Measurements from ENCODE around the gene EMSY.

EMSY gene

DNA sequence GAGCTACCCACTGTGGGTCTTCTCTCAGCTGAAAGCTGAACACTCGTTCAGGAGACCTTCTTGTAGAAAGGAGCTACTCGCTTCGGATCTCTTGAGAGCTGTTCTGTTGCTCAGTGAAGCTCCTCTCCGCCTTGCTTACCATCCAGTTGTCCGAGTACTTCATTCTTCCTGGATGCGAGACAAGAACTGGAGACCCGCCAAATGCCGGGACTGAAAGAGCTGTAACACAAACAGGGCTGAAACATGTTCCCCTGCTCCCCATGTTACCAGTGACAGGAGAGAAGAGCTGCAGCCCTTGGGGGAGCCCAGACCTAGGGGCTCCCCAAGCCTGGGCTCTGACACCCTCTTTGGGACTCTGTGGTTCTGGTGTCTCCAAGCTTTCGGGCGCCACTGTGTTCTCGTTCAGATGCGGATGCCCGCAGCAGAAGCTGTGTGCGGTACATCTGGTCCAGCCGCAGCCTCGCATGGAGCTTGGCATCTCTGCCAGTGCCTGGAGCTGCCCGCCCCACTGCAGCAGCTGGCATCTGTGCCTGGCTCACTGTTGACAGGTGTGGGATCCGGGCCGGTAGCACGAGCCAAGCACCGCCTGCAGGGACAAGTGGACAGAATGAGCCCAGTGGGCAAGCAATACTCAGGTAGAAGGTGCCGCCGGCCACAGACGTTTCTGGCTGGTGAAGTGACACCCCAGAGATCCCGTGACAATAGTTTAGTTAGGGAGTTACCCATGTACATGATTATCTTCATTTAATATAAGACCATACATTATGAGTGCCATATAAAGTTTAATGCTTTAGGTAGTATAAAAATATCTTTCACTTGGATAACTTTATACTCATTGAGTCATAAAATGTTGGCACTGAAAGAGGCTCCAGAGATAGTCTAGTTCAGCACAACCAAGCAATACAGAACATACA, 49.1 kb downstream of the EMSY start:
- no peaks in the 10 kb centered on the region for H3K4me1 ChIP-seq
- TF ChIP-seq, protein P1, sequence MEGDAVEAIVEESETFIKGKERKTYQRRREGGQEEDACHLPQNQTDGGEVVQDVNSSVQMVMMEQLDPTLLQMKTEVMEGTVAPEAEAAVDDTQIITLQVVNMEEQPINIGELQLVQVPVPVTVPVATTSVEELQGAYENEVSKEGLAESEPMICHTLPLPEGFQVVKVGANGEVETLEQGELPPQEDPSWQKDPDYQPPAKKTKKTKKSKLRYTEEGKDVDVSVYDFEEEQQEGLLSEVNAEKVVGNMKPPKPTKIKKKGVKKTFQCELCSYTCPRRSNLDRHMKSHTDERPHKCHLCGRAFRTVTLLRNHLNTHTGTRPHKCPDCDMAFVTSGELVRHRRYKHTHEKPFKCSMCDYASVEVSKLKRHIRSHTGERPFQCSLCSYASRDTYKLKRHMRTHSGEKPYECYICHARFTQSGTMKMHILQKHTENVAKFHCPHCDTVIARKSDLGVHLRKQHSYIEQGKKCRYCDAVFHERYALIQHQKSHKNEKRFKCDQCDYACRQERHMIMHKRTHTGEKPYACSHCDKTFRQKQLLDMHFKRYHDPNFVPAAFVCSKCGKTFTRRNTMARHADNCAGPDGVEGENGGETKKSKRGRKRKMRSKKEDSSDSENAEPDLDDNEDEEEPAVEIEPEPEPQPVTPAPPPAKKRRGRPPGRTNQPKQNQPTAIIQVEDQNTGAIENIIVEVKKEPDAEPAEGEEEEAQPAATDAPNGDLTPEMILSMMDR (IDR thresholded peaks at IDR 0.05) = no peak
- H3K4me3 ChIP-seq = no peak overlapping the region
- H3K9me3 ChIP-seq = no peaks in the 10 kb centered on the region
- H3K27me3 ChIP-seq = no peaks in the 10 kb centered on the region
- intact Hi-C loops (cut with DNase I; ENCODE audit: low total_unique reads) = no loop called here
- no peak for DNase-seq
- no peak overlapping the region for H3K27ac ChIP-seq
- H3K36me3 ChIP-seq = peaks cover 17 to 62% (median 37%) of the 10 kb centered on the region in 3 donors

DNA sequence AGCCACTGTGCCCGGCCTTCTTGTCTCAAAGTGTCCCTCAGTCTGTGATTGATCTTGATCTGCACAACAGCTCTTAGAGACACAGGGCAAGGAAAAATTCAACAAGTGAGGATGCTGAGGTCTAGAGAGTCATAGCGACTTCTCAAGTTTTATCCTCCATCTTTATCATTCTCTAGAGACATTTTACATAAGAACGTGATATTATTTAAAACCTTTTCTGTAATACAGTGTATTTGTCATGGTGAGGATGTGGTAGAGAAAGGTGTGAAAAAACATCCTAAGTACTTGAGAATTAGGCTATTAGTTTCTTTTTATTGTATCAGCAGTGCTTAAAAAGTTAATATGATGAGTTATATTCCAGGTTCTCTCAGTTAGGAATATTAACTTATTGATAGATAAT, 50.2 kb downstream of the EMSY start:
- H3K36me3 ChIP-seq = peaks cover 17 to 60% (median 31%) of the 10 kb centered on the region in 3 donors
- intact Hi-C loops (cut with DNase I; ENCODE audit: low total_unique reads) = no loop called here
- no peaks in the 10 kb centered on the region for H3K9me3 ChIP-seq
- H3K4me3 ChIP-seq = no peak overlapping the region
- H3K27ac ChIP-seq = no peak overlapping the region
- no peak for DNase-seq
- TF ChIP-seq, protein P1 (IDR thresholded peaks at IDR 0.05) = no peak
- H3K27me3 ChIP-seq = no peaks in the 10 kb centered on the region
- H3K4me1 ChIP-seq = no peaks in the 10 kb centered on the region

DNA sequence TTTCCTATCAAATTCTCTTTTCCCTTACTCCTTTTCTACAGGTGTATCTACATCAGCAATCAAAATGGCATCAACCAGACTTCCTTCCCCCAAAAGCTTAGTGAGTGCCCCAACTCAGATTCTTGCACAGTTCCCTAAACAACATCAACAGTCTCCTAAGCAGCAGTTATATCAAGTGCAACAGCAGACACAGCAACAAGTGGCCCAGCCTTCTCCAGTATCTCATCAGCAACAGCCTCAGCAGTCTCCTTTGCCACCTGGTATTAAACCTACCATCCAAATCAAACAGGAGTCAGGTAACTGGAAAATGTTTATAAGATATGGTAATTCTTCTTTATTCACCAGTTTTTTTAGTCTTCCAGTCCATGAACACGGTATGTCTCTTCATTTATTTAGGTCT, 51.4 kb downstream of the EMSY start:
- DNase-seq = no peak
- Histone ChIP-seq H3K36me3 (peaks cover 26 to 65% (median 38%) of the 10 kb centered on the region in 3 donors), H3K4me3 (no peak overlapping the region)

DNA sequence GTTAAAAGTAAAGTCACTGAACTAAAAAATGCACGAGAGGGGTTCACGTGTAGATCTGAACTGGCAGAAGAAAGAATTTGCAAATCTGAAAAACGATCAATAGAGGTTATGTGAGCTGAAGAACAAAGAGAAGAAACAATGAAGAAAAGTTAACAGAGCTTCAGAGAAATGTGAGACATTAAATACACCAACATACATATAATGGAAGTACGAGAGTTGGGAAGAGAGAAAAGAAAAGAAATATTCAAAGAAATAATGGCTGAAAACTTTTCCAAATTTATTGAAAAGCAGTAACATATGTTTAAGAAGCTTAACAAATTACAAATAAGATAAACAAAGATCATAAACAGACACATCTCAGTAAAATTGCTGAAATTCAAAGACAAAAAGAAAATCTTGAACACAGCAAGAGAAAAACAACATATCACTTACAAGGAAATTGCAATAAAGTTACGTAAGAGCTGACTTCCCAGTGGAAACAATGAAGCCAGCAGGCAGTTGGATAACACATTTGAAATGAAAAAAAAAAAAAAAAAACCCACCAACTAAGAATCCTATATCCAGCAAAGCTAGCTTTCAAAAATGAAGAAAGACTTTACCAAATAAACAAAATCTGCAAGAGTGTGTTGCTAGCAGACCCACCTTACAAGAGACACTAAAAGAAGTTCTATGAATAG, 56.8 kb downstream of the EMSY start:
- Histone ChIP-seq H3K27me3 (no peaks in the 10 kb centered on the region), H3K36me3 (peaks cover 7 to 22% (median 13%) of the 10 kb centered on the region in 3 donors), H3K4me1 (no peaks in the 10 kb centered on the region), H3K4me3 (no peak overlapping the region), H3K9me3 (no peaks in the 10 kb centered on the region), H3K27ac (no peak overlapping the region)
- TF ChIP-seq, protein P1 (IDR thresholded peaks at IDR 0.05) = no peak
- DNase-seq = no peak
- intact Hi-C loops (cut with DNase I; ENCODE audit: low total_unique reads) = no loop called here

More for the DNA sequence above, 51.4 kb downstream of the EMSY start:
- Histone ChIP-seq H3K27ac (no peak overlapping the region), H3K27me3 (no peaks in the 10 kb centered on the region), H3K4me1 (no peaks in the 10 kb centered on the region), H3K9me3 (no peaks in the 10 kb centered on the region)
- TF ChIP-seq, protein P1 (IDR thresholded peaks at IDR 0.05) = no peak
- intact Hi-C loops (cut with DNase I; ENCODE audit: low total_unique reads) = no loop called here

DNA sequence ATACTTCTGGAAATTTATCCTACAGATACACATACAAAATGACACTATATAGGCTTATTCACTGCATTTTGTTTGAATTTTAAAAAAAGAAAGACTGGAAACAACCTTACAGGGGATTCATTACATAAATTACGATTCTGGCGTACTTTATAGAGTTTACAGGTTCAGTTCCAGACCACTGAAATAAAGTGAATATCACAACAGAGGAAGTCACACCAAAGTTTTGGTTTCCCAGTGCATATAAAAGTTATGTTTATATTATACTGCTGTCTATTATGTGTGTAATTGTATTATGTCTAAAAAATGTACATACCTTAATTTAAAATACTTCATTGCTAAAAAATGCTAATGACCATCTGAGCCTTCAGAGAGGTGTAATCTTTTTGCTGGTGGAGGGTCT, 62.0 kb downstream of the EMSY start:
- Histone ChIP-seq H3K4me1 (peaks cover 0 to 19% (median 4%) of the 10 kb centered on the region in 4 donors), H3K27ac (no peak overlapping the region), H3K36me3 (no peaks in the 10 kb centered on the region), H3K4me3 (no peak overlapping the region), H3K27me3 (no peaks in the 10 kb centered on the region), H3K9me3 (no peaks in the 10 kb centered on the region)
- intact Hi-C loops (cut with DNase I; ENCODE audit: low total_unique reads) = no loop called here
- TF ChIP-seq, protein P1 (IDR thresholded peaks at IDR 0.05) = no peak
- no peak for DNase-seq
